ENCODE measurements around the gene PHACTR1.

PHACTR1 gene

GRCh38 chr6:13164291-13164690 lies 447.7 kb downstream of the PHACTR1 start:
- DNase-seq (ENCODE audit: low read depth, low spot score) = no peak
- no peak overlapping the region for H3K4me3 ChIP-seq (ENCODE audit: low read depth, low read length)
- in situ Hi-C loops (cut with HindIII; ENCODE audit: low sequenced_read_pairs) = no loop called here
- TF ChIP-seq, protein P1, sequence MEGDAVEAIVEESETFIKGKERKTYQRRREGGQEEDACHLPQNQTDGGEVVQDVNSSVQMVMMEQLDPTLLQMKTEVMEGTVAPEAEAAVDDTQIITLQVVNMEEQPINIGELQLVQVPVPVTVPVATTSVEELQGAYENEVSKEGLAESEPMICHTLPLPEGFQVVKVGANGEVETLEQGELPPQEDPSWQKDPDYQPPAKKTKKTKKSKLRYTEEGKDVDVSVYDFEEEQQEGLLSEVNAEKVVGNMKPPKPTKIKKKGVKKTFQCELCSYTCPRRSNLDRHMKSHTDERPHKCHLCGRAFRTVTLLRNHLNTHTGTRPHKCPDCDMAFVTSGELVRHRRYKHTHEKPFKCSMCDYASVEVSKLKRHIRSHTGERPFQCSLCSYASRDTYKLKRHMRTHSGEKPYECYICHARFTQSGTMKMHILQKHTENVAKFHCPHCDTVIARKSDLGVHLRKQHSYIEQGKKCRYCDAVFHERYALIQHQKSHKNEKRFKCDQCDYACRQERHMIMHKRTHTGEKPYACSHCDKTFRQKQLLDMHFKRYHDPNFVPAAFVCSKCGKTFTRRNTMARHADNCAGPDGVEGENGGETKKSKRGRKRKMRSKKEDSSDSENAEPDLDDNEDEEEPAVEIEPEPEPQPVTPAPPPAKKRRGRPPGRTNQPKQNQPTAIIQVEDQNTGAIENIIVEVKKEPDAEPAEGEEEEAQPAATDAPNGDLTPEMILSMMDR (IDR thresholded peaks at IDR 0.05; ENCODE audit: low read depth, low read length) = no peak

DNA sequence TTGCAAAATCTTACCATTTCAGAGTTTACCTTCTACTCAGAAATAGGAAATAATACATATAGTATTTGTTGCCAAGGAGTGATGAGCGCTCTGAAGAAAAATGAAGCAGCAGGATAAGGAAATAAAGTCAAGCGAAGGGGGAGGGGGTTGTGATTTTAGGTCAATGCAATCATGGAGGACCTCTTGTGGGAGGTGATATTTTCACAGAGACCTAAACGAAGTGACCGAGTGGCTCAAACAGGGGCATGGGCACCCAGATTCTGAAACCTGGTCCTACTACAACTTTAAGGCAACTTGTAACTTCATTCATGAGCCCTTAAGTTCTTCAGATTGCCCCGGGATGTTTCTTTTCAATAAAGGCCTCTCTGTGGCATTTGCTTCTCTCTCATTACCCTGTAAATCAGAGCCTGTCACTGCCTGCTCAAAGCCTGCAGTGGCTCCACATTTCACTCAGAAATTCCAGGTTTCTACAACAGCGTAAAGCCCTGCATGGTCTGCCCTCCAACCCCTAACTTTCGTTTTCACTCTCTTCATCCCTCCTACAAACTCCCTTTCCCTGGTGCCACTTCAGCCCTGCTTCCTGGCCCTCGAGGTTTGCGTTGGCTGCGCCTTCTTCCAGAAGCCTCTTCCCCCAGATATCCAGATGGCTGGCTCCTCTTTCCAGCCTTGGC lies 449.1 kb downstream of the PHACTR1 start:
- in situ Hi-C loops (cut with HindIII; ENCODE audit: low sequenced_read_pairs) = no loop called here
- no peak for DNase-seq (ENCODE audit: low read depth, low spot score)
- no peak overlapping the region for H3K4me3 ChIP-seq (ENCODE audit: low read depth, low read length)
- TF ChIP-seq, protein P1 (IDR thresholded peaks at IDR 0.05; ENCODE audit: low read depth, low read length) = no peak

DNA sequence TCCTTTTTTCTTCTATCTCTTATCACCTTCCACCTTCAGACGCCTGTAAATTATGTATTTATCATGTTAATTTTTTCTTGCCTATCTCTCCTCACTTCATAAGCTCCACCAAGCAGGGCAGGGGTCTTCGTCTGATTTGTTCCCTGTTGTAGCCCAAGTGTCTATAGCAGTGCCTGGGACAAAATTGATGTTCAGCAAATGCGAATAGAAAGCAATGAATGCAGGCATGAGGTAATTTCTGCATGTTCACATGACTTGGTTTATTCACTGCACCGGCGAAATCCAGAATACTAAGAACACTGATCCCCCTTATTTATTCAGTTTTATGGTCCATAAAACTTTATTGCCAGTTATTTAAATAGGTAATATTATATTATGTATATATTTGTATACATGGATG lies 449.7 kb downstream of the PHACTR1 start:
- H3K4me3 ChIP-seq (ENCODE audit: low read depth, low read length) = no peak overlapping the region
- TF ChIP-seq, protein P1 (IDR thresholded peaks at IDR 0.05; ENCODE audit: low read depth, low read length) = no peak
- in situ Hi-C loops (cut with HindIII; ENCODE audit: low sequenced_read_pairs) = no loop called here
- DNase-seq (ENCODE audit: low read depth, low spot score) = no peak

DNA sequence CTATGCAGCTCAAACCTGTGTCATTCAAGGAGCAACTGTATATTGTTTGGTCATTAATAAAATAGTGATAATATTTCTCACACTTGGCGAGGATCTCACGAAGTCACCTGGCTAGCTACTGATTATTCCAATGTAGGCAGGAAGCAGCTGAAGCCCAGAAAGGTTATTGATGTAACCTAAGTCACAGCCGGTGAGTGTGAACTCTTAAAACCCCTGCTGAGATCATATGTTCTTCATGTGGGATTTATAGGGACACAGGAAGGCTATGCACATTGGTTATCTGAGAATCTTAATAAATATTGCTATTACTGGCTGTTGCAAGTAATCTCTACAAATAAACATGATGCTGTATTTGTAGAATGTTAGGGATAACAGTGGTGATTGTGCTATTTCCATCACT lies 450.3 kb downstream of the PHACTR1 start:
- TF ChIP-seq, protein P1 (IDR thresholded peaks at IDR 0.05; ENCODE audit: low read depth, low read length) = no peak
- no peak for DNase-seq (ENCODE audit: low read depth, low spot score)
- no peak overlapping the region for H3K4me3 ChIP-seq (ENCODE audit: low read depth, low read length)
- in situ Hi-C loops (cut with HindIII; ENCODE audit: low sequenced_read_pairs) = no loop called here

GRCh38 chr6:13172291-13172690 lies 455.7 kb downstream of the PHACTR1 start:
- in situ Hi-C loops (cut with HindIII; ENCODE audit: low sequenced_read_pairs) = no loop called here
- DNase-seq (ENCODE audit: low read depth, low spot score) = no peak
- TF ChIP-seq, protein P1 (IDR thresholded peaks at IDR 0.05; ENCODE audit: low read depth, low read length) = no peak
- H3K4me3 ChIP-seq (ENCODE audit: low read depth, low read length) = no peak overlapping the region

DNA sequence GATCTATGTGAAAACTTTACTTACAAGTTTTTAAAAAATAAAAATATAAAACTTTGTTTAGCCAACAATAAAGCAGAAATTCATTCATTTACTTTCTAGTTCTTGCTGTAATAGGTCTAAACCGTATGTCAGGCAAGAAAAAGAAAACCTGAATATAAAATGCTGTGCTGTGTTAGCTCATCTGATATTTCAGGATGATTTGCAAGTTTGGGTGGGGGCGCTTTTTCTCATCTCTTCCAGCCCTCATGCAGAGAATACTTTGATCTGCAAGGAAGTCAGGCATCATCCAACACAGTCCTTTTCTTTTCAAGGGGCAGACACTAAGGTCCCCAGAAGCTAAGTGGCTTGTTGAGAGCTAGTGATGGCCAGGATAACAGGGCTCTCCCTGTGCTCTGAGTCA lies 458.5 kb downstream of the PHACTR1 start:
- no peak for DNase-seq (ENCODE audit: low read depth, low spot score)
- no peak overlapping the region for H3K4me3 ChIP-seq (ENCODE audit: low read depth, low read length)
- TF ChIP-seq, protein P1 (IDR thresholded peaks at IDR 0.05; ENCODE audit: low read depth, low read length) = no peak
- in situ Hi-C loops (cut with HindIII; ENCODE audit: low sequenced_read_pairs) = no loop called here
